HepG2 (cell line): Measurements from ENCODE around the gene POGLUT3. TPM values are rescaled to one million over a fixed set of nuclear protein-coding genes. Genes with fewer than 3 reads are reported as not detected.
A peak's percentile ranks its signal among the peaks of the same experiment; 100 is the strongest.

Source experiments
- CBFB ChIP-seq: sonication (generic); formaldehyde crosslinking; IDR thresholded peaks from 2 replicates; pipeline ENCODE4 v1.4.0; 2020; ENCODE audit warnings: missing genetic modification reagents
- CSRNP1 ChIP-seq: sonication (generic); formaldehyde crosslinking; IDR thresholded peaks from 2 replicates; pipeline ENCODE4 v1.8.1; 2023; ENCODE audit warnings: mild to moderate bottlenecking, missing genetic modification reagents
- E2F1 ChIP-seq: sonication (generic); formaldehyde crosslinking; IDR thresholded peaks from 2 replicates; pipeline ENCODE4 v1.5.0; 2020; ENCODE audit warnings: missing genetic modification reagents
- IRF9 ChIP-seq: sonication (generic); formaldehyde crosslinking; IDR thresholded peaks from 2 replicates; pipeline ENCODE4 v1.8.0; 2022; ENCODE audit warnings: missing genetic modification reagents, mild to moderate bottlenecking, borderline replicate concordance
- ISL2 ChIP-seq: sonication (generic); formaldehyde crosslinking; IDR thresholded peaks from 2 replicates; pipeline ENCODE4 v1.5.0; 2020; ENCODE audit warnings: missing genetic modification reagents
- NFE2L1 ChIP-seq: sonication (generic); formaldehyde crosslinking; IDR thresholded peaks from 2 replicates; pipeline ENCODE4 v1.4.0; 2020; ENCODE audit warnings: missing genetic modification reagents, mild to moderate bottlenecking, borderline replicate concordance
- PATZ1 ChIP-seq: sonication (generic); formaldehyde crosslinking; IDR thresholded peaks from 2 replicates; pipeline ENCODE4 v1.4.0; 2020; ENCODE audit warnings: missing genetic modification reagents
- PHF5A ChIP-seq: IDR thresholded peaks from one replicate; pipeline ENCODE4 v1.6.1; 2018; ENCODE audit warnings: low read depth, missing genetic modification reagents; ENCODE audit not compliant: unreplicated experiment
- PLSCR1 ChIP-seq: sonication (generic); formaldehyde crosslinking; IDR thresholded peaks from 2 replicates; pipeline ENCODE4 v1.5.0; 2020; ENCODE audit warnings: missing genetic modification reagents, mild to moderate bottlenecking, borderline replicate concordance
- RFXAP ChIP-seq: sonication (generic); formaldehyde crosslinking; IDR thresholded peaks from 2 replicates; pipeline ENCODE4 v1.4.0; 2020; ENCODE audit warnings: missing genetic modification reagents, borderline replicate concordance
- SMAD1 ChIP-seq: sonication (generic); formaldehyde crosslinking; IDR thresholded peaks from 2 replicates; pipeline ENCODE4 v1.4.0; 2020; ENCODE audit warnings: missing genetic modification reagents, low read depth, mild to moderate bottlenecking, borderline replicate concordance
- SNAI1 ChIP-seq: sonication (generic); formaldehyde crosslinking; IDR thresholded peaks from 2 replicates; pipeline ENCODE4 v1.5.0; 2020; ENCODE audit warnings: mild to moderate bottlenecking, missing genetic modification reagents, borderline replicate concordance
- TEF ChIP-seq: sonication (generic); formaldehyde crosslinking; IDR thresholded peaks from 2 replicates; pipeline ENCODE4 v1.5.0; 2020; ENCODE audit warnings: missing genetic modification reagents
- YY1 ChIP-seq: IDR thresholded peaks from 2 replicates; pipeline ENCODE4 v1.6.1; 2011; ENCODE audit warnings: low read length, low read depth, moderate library complexity, mild to moderate bottlenecking; ENCODE audit not compliant: insufficient read depth, insufficient replicate concordance
- ZNF10 ChIP-seq: sonication (generic); formaldehyde crosslinking; IDR thresholded peaks from 2 replicates; pipeline ENCODE4 v1.4.0; 2020; ENCODE audit warnings: mild to moderate bottlenecking, low read depth, missing genetic modification reagents, borderline replicate concordance
- ZNF331 ChIP-seq: sonication (generic); formaldehyde crosslinking; IDR thresholded peaks from 2 replicates; pipeline ENCODE4 v1.4.0; 2020; ENCODE audit warnings: missing genetic modification reagents
- ZNF354B ChIP-seq: sonication (generic); formaldehyde crosslinking; IDR thresholded peaks from 2 replicates; pipeline ENCODE4 v1.8.0; 2022; ENCODE audit warnings: mild to moderate bottlenecking, missing genetic modification reagents
- ZNF569 ChIP-seq: sonication (generic); formaldehyde crosslinking; IDR thresholded peaks from 2 replicates; pipeline ENCODE4 v1.5.0; 2020; ENCODE audit warnings: mild to moderate bottlenecking, missing genetic modification reagents, moderate library complexity, borderline replicate concordance
- ZNF75D ChIP-seq: sonication (generic); formaldehyde crosslinking; IDR thresholded peaks from 2 replicates; pipeline ENCODE4 v1.8.1; 2023; ENCODE audit warnings: missing genetic modification reagents, mild to moderate bottlenecking, borderline replicate concordance
- ZNF777 ChIP-seq: sonication (generic); formaldehyde crosslinking; IDR thresholded peaks from 2 replicates; pipeline ENCODE4 v1.4.0; 2020; ENCODE audit warnings: missing genetic modification reagents
- ZNF878 ChIP-seq: sonication (generic); formaldehyde crosslinking; IDR thresholded peaks from 2 replicates; pipeline ENCODE4 v1.8.1; 2023; ENCODE audit warnings: mild to moderate bottlenecking, missing genetic modification reagents, moderate library complexity
- polyA plus RNA-seq, 8 experiments: library from polyadenylated mRNA; depleted of rRNA in 3 of 8; stranded (reverse) in 7 of 8; unstranded in 1 of 8; fragments of >200 nt; fragmentation: Illumina TruSeq in 4 of 8; extraction: Trizol in 4 of 8; gene quantifications; 2 replicates each; pipeline versions ENCODE4 v1.2.1 to v1.2.3, GENCODE V29; 2011 to 2016; ENCODE audit warnings: low read depth in 4 of 8, missing spikeins in 1 of 8, mixed read lengths in 1 of 8; ENCODE audit not compliant: insufficient read depth in 1 of 8
- total RNA-seq, 5 experiments: library from RNA; depleted of rRNA; stranded (reverse); fragments of >200 nt; fragmentation: Illumina TruSeq; extraction: Trizol; gene quantifications; 2 replicates each; pipeline ENCODE4 v1.2.3, GENCODE V29; 2016; ENCODE audit warnings: low read depth in 1 of 5

POGLUT3 gene
- total and polyA plus RNA-seq, 2 of the 13 experiments (the other 11 are each of a cell fraction or from before 2014, with no cell fraction given), result 14.3 to 22.0 TPM

GRCh38 chr11:108497317-108498045 is 703 bp downstream of the POGLUT3 start (continued):
- TF ChIP-seq RFXAP (CRISPR knock-in tag) (0 out of 2 replicates have a peak, but pooled peaks have one; percentile 12), PHF5A (CRISPR knock-in tag) (no peak), ZNF75D (no peak), SMAD1 (CRISPR knock-in tag) (no peak), TEF (CRISPR knock-in tag) (no peak), ZNF354B (no peak), E2F1 (CRISPR knock-in tag) (no peak), ZNF569 (CRISPR knock-in tag) (no peak), ZNF777 (CRISPR knock-in tag) (no peak; the same call in 1 of the 2 replicates), ZNF331 (CRISPR knock-in tag) (peak; percentile 36; the same call in 1 of the 2 replicates), SNAI1 (CRISPR knock-in tag) (no peak), NFE2L1 (no peak), ISL2 (CRISPR knock-in tag) (no peak), ZNF878 (CRISPR knock-in tag) (no peak), CSRNP1 (CRISPR knock-in tag) (peak; percentile 48; the same call in 1 of the 2 replicates), CBFB (CRISPR knock-in tag) (no peak), ZNF10 (CRISPR knock-in tag) (no peak), PLSCR1 (CRISPR knock-in tag) (no peak), YY1 (peak; percentile 10), IRF9 (CRISPR knock-in tag) (no peak), PATZ1 (no peak; the same call in 1 of the 2 replicates)
